PC-3 (cell line): ENCODE data around the gene LUC7L2.
"Not testable (repeated sequence)": the region's sequence is repeated elsewhere in the genome, so short reads cannot be mapped to it uniquely, and the experiment has no call there.

Experiments
- EZH2 ChIP-seq: fragments of 300-600 bp; sonication (generic); IDR thresholded peaks from one replicate; pipeline ENCODE4 v1.6.1; 2017; ENCODE audit warnings: antibody characterized with exemption, mild to moderate bottlenecking, low read length; ENCODE audit not compliant: unreplicated experiment
- EZH2phosphoT487 ChIP-seq: fragments of 300-600 bp; sonication (generic); IDR thresholded peaks from 2 replicates; pipeline ENCODE4 v1.6.1; 2018; ENCODE audit warnings: mild to moderate bottlenecking, antibody characterized with exemption, low read length, borderline replicate concordance
- TF ChIP-seq, protein P1 (sequence below): fragments of 300-600 bp; sonication (generic); conservative IDR thresholded peaks from 2 replicates; pipeline ENCODE4 v1.5.1; 2017; ENCODE audit warnings: antibody characterized with exemption, low read depth, mild to moderate bottlenecking, low read length

DNA sequence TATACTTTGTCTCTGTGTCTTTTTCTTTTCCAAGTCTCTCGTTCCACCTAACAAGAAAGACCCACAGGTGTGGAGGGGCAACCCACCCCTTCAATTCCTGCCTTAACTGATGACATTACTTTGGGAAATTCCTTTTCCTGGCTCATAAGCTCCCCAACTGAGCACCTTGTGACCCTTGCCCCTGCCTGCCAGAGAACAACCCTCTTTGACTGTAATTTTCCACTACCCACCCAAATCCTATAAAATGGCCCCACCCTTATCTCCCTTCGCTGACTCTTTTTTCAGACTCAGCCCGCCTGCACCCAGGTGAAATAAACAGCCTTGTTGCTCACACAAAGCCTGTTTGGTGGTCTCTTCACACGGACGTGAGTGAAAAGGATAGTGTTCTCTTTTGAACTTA is 108.6 kb downstream of the LUC7L2 start:
- TF ChIP-seq, protein P1, sequence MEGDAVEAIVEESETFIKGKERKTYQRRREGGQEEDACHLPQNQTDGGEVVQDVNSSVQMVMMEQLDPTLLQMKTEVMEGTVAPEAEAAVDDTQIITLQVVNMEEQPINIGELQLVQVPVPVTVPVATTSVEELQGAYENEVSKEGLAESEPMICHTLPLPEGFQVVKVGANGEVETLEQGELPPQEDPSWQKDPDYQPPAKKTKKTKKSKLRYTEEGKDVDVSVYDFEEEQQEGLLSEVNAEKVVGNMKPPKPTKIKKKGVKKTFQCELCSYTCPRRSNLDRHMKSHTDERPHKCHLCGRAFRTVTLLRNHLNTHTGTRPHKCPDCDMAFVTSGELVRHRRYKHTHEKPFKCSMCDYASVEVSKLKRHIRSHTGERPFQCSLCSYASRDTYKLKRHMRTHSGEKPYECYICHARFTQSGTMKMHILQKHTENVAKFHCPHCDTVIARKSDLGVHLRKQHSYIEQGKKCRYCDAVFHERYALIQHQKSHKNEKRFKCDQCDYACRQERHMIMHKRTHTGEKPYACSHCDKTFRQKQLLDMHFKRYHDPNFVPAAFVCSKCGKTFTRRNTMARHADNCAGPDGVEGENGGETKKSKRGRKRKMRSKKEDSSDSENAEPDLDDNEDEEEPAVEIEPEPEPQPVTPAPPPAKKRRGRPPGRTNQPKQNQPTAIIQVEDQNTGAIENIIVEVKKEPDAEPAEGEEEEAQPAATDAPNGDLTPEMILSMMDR = not testable (repeated sequence)
- not testable (repeated sequence) for TF ChIP-seq EZH2phosphoT487, EZH2
